GM15510 (cell line): ENCODE results near the gene EIF2D.

Source experiments
- POLR2A ChIP-seq: IDR thresholded peaks from 3 replicates; pipeline ENCODE4 v1.6.1; 2011; ENCODE audit warnings: borderline replicate concordance; ENCODE audit not compliant: insufficient read length; ENCODE audit errors: extremely low read depth

EIF2D gene

GRCh38 chr1:206606867-206607266, 5.4 kb downstream of the EIF2D start:
- TF ChIP-seq POLR2A: no peak

GRCh38 chr1:206604861-206605260, 7.4 kb downstream of the EIF2D start:
- TF ChIP-seq POLR2A: no peak

- TF ChIP-seq POLR2A: no peak
These were observed 11.7 kb downstream of the EIF2D start for GRCh38 chr1:206600527-206600926.

DNA sequence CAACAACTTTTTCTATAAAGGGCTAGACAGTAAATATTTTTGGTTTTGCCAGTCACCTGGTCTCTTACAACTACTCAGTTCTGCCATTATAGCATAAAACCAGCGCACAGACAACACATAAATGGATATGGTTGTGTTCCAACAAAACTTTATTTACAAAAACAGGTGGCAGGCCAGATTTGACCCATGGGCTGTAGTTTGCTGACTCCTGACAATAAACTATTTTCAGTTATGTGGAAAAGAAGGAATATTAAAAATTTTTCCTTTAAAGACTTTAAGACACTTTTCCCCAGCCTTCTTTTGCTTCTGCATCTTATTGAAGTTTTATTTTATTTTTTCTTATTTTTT, 16.0 kb downstream of the EIF2D start:
- TF ChIP-seq POLR2A: no peak

DNA sequence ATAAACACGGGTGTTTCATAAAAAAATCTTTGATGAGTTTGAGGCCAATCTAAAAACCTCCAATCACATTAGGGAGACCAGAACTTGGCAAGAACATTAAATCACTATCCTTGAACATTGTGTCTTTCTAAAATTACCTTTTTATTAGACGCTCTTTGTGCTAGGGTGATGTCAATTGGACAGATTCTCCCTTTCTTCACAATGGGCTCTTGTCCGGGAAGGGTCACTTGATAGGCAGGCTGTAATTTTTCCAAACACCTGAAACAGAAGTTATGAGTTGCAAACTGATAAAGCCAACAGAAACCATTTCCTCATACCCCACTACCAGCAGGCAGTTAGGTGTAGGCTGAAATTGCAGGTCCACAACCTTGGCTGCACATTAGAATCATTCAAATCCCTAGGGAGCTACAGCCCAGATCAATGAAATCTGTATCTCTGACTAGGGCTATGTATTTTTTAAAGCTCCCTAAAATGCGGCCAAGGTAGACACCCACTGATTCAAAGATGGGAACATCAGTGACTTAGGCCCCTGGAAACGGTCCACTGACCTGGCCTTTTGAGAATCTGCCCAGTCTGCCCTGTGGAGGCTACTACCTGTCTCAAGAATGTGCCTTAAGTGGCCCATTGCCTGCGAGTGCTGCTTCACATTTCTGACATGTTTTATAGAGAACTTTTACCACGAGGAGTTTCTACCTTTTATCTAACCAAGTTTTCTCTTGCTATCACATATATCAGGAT, 16.5 kb downstream of the EIF2D start:
- no peak for TF ChIP-seq POLR2A

- no peak for TF ChIP-seq POLR2A
These were observed 18.8 kb downstream of the EIF2D start for GRCh38 chr1:206593351-206593925.

DNA sequence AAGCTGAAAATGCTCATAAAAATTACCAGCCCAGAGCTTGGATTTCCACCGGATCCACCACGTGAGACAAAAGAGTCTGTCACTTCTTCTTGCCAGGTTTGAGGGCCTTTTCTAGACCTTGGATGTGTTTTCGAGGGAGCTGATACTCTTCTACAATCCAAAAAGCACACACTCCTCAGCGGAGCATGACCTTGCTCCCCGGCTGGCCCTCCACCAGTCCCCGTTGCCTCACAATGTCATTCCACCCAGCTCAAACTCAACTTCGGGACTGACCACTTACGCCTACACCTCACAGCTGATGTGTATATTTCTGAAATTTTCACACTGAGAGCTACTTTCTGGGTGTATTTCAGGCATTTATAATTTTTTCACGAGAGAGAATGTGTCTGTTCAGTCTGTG, 20.6 kb downstream of the EIF2D start:
- no peak for TF ChIP-seq POLR2A

- no peak for TF ChIP-seq POLR2A
These were observed 21.0 kb downstream of the EIF2D start for GRCh38 chr1:206591226-206591625.

- TF ChIP-seq POLR2A: no peak
These were observed 22.1 kb downstream of the EIF2D start for GRCh38 chr1:206590025-206590758.

- TF ChIP-seq POLR2A: no peak
These were observed 23.1 kb downstream of the EIF2D start for GRCh38 chr1:206589206-206589605.

GRCh38 chr1:206588492-206588891, 23.8 kb downstream of the EIF2D start:
- TF ChIP-seq POLR2A: no peak

DNA sequence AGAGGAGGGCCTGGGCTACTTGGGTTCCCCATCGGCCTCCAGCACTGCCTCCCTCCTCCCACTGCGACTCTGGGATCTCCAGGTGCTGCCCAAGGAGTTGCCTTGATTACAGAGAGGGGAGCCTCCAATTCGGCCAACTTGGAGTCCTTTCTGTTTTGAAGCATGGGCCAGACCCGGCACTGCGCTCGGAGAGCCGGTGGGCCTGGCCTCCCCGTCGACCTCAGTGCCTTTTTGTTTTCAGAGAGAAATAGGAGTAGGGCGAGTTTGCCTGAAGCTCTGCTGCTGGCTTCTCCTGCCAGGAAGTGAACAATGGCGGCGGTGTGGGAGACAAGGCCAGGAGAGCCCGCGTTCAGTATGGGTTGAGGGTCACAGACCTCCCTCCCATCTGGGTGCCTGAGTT, 24.4 kb downstream of the EIF2D start:
- TF ChIP-seq POLR2A: no peak

DNA sequence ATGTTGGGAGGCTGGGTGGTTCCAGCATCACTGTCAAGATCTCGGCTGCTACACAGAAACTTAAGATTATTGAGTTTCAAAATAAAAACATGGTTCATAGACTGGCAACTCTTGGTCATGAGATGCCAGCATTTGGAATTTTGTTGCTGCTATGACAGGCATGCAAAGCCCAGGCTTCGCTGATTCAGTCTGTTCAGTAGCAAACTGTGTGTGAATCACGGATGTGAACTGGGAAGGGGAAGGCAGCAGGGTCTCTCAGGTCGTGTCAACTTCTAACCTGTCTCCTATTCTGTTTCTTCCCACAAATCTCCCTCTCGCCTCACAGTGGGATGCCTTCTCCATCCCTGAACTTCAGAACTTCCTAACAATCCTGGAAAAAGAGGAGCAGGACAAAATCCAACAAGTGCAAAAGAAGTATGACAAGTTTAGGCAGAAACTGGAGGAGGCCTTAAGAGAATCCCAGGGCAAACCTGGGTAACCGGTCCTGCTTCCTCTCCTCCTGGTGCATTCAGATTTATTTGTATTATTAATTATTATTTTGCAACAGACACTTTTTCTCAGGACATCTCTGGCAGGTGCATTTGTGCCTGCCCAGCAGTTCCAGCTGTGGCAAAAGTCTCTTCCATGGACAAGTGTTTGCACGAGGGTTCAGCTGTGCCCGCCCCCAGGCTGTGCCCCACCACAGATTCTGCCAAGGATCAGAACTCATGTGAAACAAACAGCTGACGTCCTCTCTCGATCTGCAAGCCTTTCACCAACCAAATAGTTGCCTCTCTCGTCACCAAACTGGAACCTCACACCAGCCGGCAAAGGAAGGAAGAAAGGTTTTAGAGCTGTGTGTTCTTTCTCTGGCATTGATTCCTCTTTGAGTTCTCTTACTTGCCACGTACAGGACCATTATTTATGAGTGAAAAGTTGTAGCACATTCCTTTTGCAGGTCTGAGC, 25.5 kb downstream of the EIF2D start:
- TF ChIP-seq POLR2A: no peak

DNA sequence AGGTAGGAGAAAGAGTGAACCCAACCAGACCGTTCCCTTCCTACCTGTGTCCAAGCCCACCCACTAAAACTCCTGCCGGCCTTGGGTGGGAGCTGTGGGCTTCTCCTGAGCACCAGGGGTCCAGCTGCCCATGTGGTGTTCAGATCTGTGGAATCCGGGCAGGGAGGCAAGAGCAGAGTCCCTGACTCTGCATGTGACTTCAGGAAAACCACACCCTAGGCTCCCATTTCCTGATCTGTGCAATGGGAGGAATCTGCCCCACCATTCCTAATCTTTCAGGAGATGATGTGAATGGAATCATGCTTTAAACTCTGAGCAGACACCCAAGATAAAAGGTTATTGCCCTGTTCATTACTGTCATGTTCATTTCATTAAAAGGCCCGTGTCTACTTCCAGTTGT, 27.6 kb downstream of the EIF2D start:
- no peak for TF ChIP-seq POLR2A
